DMS114 treated with DMSO at 0.1 percent for 48 hours (cell line): Measurements from ENCODE around the gene HIGD1C.
"Not testable (repeated sequence)": the region's sequence is repeated elsewhere in the genome, so short reads cannot be mapped to it uniquely, and the experiment has no call there.

Source experiments
- DNase-seq: peaks from one replicate; lab custom pipeline; 2025; ENCODE audit not compliant: unreplicated experiment; lab: John Stamatoyannopoulos, UW

HIGD1C gene

GRCh38 chr12:51013441-51013840 is 61.1 kb downstream of the HIGD1C start:
- DNase-seq: no peak

- not testable (repeated sequence) for DNase-seq
These were observed 62.1 kb downstream of the HIGD1C start for GRCh38 chr12:51014467-51014866.

GRCh38 chr12:51017452-51017851 is 65.1 kb downstream of the HIGD1C start:
- no peak for DNase-seq

GRCh38 chr12:51018956-51019355 is 66.6 kb downstream of the HIGD1C start:
- DNase-seq: no peak

GRCh38 chr12:51019927-51020326 is 67.6 kb downstream of the HIGD1C start:
- no peak for DNase-seq
